K562 (cell line): ENCODE results near the gene TCEAL9. TPM values are rescaled to one million over a fixed set of nuclear protein-coding genes. Genes with fewer than 3 reads are reported as not detected.

Source experiments
- ATAC-seq: fragments of 200-7000 bp; cut with Tn5 transposase; 3 replicates; pipeline ENCODE4 v1.9.1; 2020; ENCODE audit warnings: moderate library complexity
- BruUV-seq: library from RNA; stranded (reverse); fragments of 400-500 nt; replicated peaks from 2 replicates; lab custom pipeline; 2021; lab: Mats Ljungman, UMichigan
- CTCF ChIA-PET: fragments of 300-600 bp; formaldehyde crosslinking; extraction: SDS; loops from one replicate; lab custom pipeline; 2021; ENCODE audit warnings: low intra/inter-chr PET ratio; lab: Yijun Ruan, JAX
- POLR2A ChIA-PET: fragments of 300-600, 350-650 bp; sonication (Branson Sonifier 250); formaldehyde crosslinking; extraction: SDS; loops from one replicate; lab custom pipeline; 2021; ENCODE audit warnings: antibody characterized with exemption, inconsistent platforms; lab: Yijun Ruan, JAX
- DNase-seq, 4 experiments: peaks; one replicate each; pipeline versions ENCODE4 v3.0.0 to v3.0.0-alpha.2; 2011 to 2018; ENCODE audit warnings: low spot score in 3 of 4, mixed read lengths in 3 of 4; ENCODE audit errors: extremely low read depth in 1 of 4
- FAIRE-seq: peaks from 2 replicates; lab custom pipeline; 2011; peaks lifted over from hg19 to GRCh38; lab: Jason Lieb, UNC
- H2AFZ ChIP-seq: 2 replicates; pipeline ENCODE4 v1.6.0; 2011; ENCODE audit warnings: low read depth, low read length, control low read depth, inconsistent platforms
- H3K27ac ChIP-seq: fragments of 200-600 bp; 3 replicates; pipeline ENCODE4 v1.8.0; 2011; ENCODE audit warnings: low read depth, mild to moderate bottlenecking, control low read depth, inconsistent platforms, low read length, moderate library complexity, mixed read lengths; ENCODE audit errors: extremely low read depth
- H3K27me3 ChIP-seq, 2 experiments: fragments of 300-600 bp in 1 of 2; 2 replicates in 1 of 2; 3 replicates in 1 of 2; pipeline versions ENCODE4 v1.6.0 to v1.8.0; 2011; ENCODE audit warnings: inconsistent platforms in 2 of 2, low read length in 2 of 2, mild to moderate bottlenecking in 1 of 2, mixed read lengths in 1 of 2, moderate library complexity in 1 of 2; ENCODE audit not compliant: control insufficient read depth in 2 of 2, insufficient read depth in 2 of 2
- H3K36me3 ChIP-seq: fragments of 300-600 bp; 3 replicates; pipeline ENCODE4 v1.8.0; 2011; ENCODE audit warnings: mild to moderate bottlenecking, low read length, inconsistent platforms; ENCODE audit not compliant: control insufficient read depth, insufficient read depth
- H3K4me1 ChIP-seq, 2 experiments: fragments of 200-600 bp in 1 of 2; replicated peaks in 1 of 2; 2 replicates in 1 of 2; 3 replicates in 1 of 2; pipeline versions ENCODE4 v1.5.1 to v1.8.0; 2011; ENCODE audit warnings: inconsistent platforms in 2 of 2, low read length in 2 of 2, mild to moderate bottlenecking in 1 of 2, mixed read lengths in 1 of 2, moderate library complexity in 1 of 2; ENCODE audit not compliant: control insufficient read depth in 2 of 2, insufficient read depth in 2 of 2
- H3K4me2 ChIP-seq: 2 replicates; pipeline ENCODE4 v1.6.1; 2011; ENCODE audit warnings: low read length, control low read depth, inconsistent platforms, mixed read lengths; ENCODE audit not compliant: insufficient read depth
- H3K4me3 ChIP-seq: fragments of 200-600 bp; sonication (generic), shearing (Covaris generic); 2 replicates; pipeline ENCODE4 v1.5.1; 2016; ENCODE audit warnings: control low read depth, inconsistent platforms
- H3K79me2 ChIP-seq: fragments of 200-600 bp; 3 replicates; pipeline ENCODE4 v1.8.0; 2011; ENCODE audit warnings: low read length, inconsistent platforms; ENCODE audit not compliant: control insufficient read depth, insufficient read depth
- H3K9ac ChIP-seq, 2 experiments: 2 replicates each; pipeline versions ENCODE4 v1.6.0 to v1.6.1; 2011; ENCODE audit warnings: low read depth in 2 of 2, low read length in 2 of 2, control low read depth in 1 of 2, inconsistent platforms in 1 of 2, mild to moderate bottlenecking in 1 of 2, mixed read lengths in 1 of 2; ENCODE audit not compliant: insufficient read depth in 1 of 2
- H3K9me1 ChIP-seq: one replicate; pipeline ENCODE4 v1.6.0; 2011; ENCODE audit warnings: inconsistent platforms, mild to moderate bottlenecking, low read length, moderate library complexity; ENCODE audit not compliant: control insufficient read depth, insufficient read depth
- H3K9me3 ChIP-seq: replicated peaks from 2 replicates; pipeline ENCODE4 v1.5.1; 2011; ENCODE audit warnings: low read depth, low read length, inconsistent platforms; ENCODE audit not compliant: control insufficient read depth, insufficient read depth
- H4K20me1 ChIP-seq: replicated peaks from 2 replicates; pipeline ENCODE4 v1.6.1; 2011; ENCODE audit warnings: low read length, inconsistent platforms, mixed read lengths; ENCODE audit not compliant: control insufficient read depth, insufficient read depth
- BDP1 ChIP-seq: IDR thresholded peaks from 3 replicates; pipeline ENCODE4 v1.6.1; 2011; ENCODE audit not compliant: insufficient read length, insufficient read depth
- CHCHD3 ChIP-seq: fragments of 250-450 bp; sonication (Bioruptor Pico); IDR thresholded peaks from 2 replicates; pipeline ENCODE4 v2.1.2; 2022; ENCODE audit warnings: mild to moderate bottlenecking
- DACH1 ChIP-seq: fragments of 450-650 bp; IDR thresholded peaks from 2 replicates; pipeline ENCODE4 v1.6.1; 2018; ENCODE audit not compliant: partially characterized antibody
- TAF7 ChIP-seq: fragments of 450-650 bp; IDR thresholded peaks from 2 replicates; pipeline ENCODE4 v1.6.1; 2016; ENCODE audit warnings: missing genetic modification characterization, missing compliant biosample characterization
- ZNF134 ChIP-seq: fragments of 250-450 bp; sonication (Bioruptor Pico); conservative IDR thresholded peaks from 2 replicates; pipeline ENCODE4 v1.4.0; 2020
- WGBS: fragments of 100-300 bp; shearing (Covaris generic); methylation state at CpG from one replicate; pipeline ENCODE4 v1.1.6; 2016; ENCODE audit warnings: low coverage, mixed read lengths; ENCODE audit not compliant: insufficient coverage; ENCODE audit errors: missing lambda C conversion rate; 5-methylcytosine and 5-hydroxymethylcytosine counted together
- in situ Hi-C: fragments of 300-500 bp; cut with MboI; formaldehyde crosslinking; loops from 4 replicates; pipeline ENCODE4 v1.15.0; 2018; ENCODE audit warnings: inconsistent platforms, mixed read lengths
- intact Hi-C: fragments of 100-400 bp; cut with micrococcal nuclease; formaldehyde crosslinking; loops from 2 replicates; pipeline ENCODE4 v1.14.2; 2022
- polyA plus RNA-seq, 8 experiments: library from polyadenylated mRNA; depleted of rRNA in 4 of 8; stranded (reverse) in 5 of 8; unstranded in 3 of 8; fragments of >200 nt; fragmentation: Nextera tagmentation in 2 of 8; fragmentation: Illumina TruSeq in 1 of 8; extraction: Ambion mirVana in 2 of 8; extraction: Trizol in 1 of 8; gene quantifications; 2 replicates each; pipeline versions ENCODE4 v1.2.1 to v1.2.3, GENCODE V29; 2011 to 2014; ENCODE audit warnings: inconsistent platforms in 1 of 8, missing spikeins in 1 of 8
- total RNA-seq, 7 experiments: library from RNA; depleted of rRNA in 6 of 7; stranded (reverse); fragments of >200 nt in 6 of 7; fragmentation: Illumina TruSeq in 2 of 7; extraction: Trizol in 2 of 7; gene quantifications; 2 replicates each; pipeline versions ENCODE4 v1.2.1 to v1.2.3, GENCODE V29; 2011 to 2021; ENCODE audit warnings: low replicate concordance in 1 of 7
- TF ChIP-seq, protein P1 (sequence below): fragments of 250-450 bp; sonication (Bioruptor Pico); IDR thresholded peaks from 2 replicates; pipeline ENCODE4 v1.5.0; 2021
- TF ChIP-seq, protein P2 (sequence below), 2 experiments: IDR thresholded peaks; 2 replicates each; pipeline ENCODE4 v1.6.1; 2012; ENCODE audit warnings: improper control_type of control experiment in 2 of 2, low read depth in 2 of 2, low read length in 2 of 2, borderline replicate concordance in 1 of 2

TCEAL9 gene
- total and polyA plus RNA-seq, 9 of the 15 experiments (the other 6 are each of a cell fraction or from before 2014, with no cell fraction given), result 16.2 to 106 (median 69.6) TPM

DNA sequence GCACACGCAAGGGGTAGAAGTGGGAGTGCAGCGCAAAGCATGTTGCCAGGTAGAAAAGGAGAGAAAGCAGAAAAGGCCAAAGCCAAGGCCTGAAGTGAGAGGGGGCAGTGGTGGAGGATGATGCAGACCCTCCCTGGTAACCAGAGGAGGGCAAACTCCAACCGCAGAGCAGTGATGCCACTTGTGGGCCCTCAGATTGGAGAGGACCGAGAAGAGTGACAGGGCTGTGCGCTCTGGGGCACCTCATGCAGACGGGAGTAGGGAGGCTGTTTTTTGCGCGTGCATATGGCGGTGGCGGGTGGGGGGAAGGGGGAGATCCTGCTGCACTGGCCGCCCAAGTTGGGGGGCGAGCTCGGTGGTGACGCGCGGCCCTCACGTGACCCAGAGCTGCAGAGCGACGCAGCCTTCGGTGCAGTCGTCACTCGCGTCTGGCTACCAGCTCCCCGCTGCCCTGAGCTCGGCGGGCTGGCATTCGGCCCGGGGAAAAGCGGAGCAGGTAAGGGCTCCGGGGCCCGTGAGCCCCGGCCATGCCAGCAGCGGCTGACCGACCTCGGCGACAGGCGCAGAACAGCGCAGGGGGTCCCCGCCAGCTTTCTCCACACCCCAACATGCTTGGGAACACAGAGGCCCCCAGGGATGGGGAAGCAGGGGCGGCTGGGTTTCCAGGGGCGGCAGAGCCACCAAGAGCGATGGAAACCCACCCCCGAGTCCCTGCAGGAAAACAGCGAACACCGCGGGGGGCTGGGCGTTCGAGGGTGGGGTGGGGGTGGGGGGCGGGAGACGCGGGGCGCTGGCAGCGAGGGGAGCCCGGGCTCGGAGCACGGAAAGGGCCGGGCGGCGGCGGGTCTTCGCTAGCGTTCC, 20.0 kb downstream of the TCEAL9 start, which contains the start of gene BEX3:
BEX3 (plus strand) TSS at position 421 of the 861 bp plus-strand sequence. CDS start 984 bp downstream, outside the sequence.
- CTCF ChIA-PET, result no interaction called here
- Histone ChIP-seq H4K20me1 (no peaks in the 10 kb centered on the region), H3K4me3 (no peak within 1 kb of the TSS), H3K27ac (no peak within 1 kb of the TSS), H3K4me1 (no peaks in the 10 kb centered on the region)
- no peak for FAIRE-seq
- DNase-seq, result no peak
- TF ChIP-seq, protein P1, sequence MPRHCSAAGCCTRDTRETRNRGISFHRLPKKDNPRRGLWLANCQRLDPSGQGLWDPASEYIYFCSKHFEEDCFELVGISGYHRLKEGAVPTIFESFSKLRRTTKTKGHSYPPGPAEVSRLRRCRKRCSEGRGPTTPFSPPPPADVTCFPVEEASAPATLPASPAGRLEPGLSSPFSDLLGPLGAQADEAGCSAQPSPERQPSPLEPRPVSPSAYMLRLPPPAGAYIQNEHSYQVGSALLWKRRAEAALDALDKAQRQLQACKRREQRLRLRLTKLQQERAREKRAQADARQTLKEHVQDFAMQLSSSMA (CRISPR knock-in tag), result no peak
- no peak for TF ChIP-seq CHCHD3 (CRISPR knock-in tag)
- TF ChIP-seq, all 486 proteins: peak for 0
- H3K9me3 ChIP-seq, result no peaks in the 10 kb centered on the region
- no peak within 1 kb of the TSS for H2AFZ ChIP-seq
- no peak within 1 kb of the TSS for H3K9ac ChIP-seq
- intact Hi-C loops (no loop called here), in situ Hi-C loops (no loop called here)
- 43% methylated on average over 6 of the region's 62 CpGs for WGBS
- H3K36me3 ChIP-seq, result no peaks in the 10 kb centered on the region
- no peaks in the 10 kb centered on the region for H3K27me3 ChIP-seq
- H3K9me1 ChIP-seq, result no peaks in the 10 kb centered on the region
- no peak within 1 kb of the TSS for H3K4me2 ChIP-seq
- H3K79me2 ChIP-seq, result no peaks in the 10 kb centered on the region
- no TSS peak for BruUV-seq
- no peak for ATAC-seq
- POLR2A ChIA-PET, result no interaction called here

DNA sequence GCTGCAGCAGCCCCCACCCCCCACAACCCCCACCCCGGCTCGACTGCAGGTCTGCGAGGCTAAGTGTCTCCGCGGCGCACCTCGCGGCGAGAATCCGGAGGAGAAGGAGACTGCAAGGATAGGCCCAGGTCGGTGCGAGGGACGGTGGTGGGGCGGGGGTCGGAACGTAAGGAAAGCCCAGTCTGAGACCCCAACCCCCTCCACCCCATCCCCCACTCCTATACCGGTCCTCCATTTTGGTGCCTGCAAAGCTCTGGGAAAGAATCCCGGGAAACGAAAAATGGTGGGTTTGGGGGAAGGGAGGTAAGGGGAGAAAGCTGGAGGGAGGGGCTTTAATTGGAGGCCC, 20.6 kb downstream of the TCEAL9 start:
- ATAC-seq (no peak), DNase-seq (no peak), FAIRE-seq (no peak)
- Histone ChIP-seq H3K27ac (no peak overlapping the region), H3K9me1 (no peaks in the 10 kb centered on the region), H3K4me3 (no peak overlapping the region), H2AFZ (no peak overlapping the region), H3K4me2 (no peak overlapping the region), H3K9ac (no peak overlapping the region), H3K36me3 (no peaks in the 10 kb centered on the region), H3K4me1 (no peaks in the 10 kb centered on the region), H4K20me1 (no peaks in the 10 kb centered on the region), H3K27me3 (no peaks in the 10 kb centered on the region), H3K79me2 (no peaks in the 10 kb centered on the region), H3K9me3 (no peaks in the 10 kb centered on the region)
- intact Hi-C loops, result no loop called here
- in situ Hi-C loops, result no loop called here
- ChIA-PET CTCF (no interaction called here), POLR2A (no interaction called here)
- no TSS peak for BruUV-seq
- WGBS, result no CpG with 5 or more reads among the region's 19 CpGs
- no peak for TF ChIP-seq TAF7 (tag)
- no peak for TF ChIP-seq BDP1
- TF ChIP-seq ZNF134 (CRISPR knock-in tag), result no peak
- TF ChIP-seq, protein P2, sequence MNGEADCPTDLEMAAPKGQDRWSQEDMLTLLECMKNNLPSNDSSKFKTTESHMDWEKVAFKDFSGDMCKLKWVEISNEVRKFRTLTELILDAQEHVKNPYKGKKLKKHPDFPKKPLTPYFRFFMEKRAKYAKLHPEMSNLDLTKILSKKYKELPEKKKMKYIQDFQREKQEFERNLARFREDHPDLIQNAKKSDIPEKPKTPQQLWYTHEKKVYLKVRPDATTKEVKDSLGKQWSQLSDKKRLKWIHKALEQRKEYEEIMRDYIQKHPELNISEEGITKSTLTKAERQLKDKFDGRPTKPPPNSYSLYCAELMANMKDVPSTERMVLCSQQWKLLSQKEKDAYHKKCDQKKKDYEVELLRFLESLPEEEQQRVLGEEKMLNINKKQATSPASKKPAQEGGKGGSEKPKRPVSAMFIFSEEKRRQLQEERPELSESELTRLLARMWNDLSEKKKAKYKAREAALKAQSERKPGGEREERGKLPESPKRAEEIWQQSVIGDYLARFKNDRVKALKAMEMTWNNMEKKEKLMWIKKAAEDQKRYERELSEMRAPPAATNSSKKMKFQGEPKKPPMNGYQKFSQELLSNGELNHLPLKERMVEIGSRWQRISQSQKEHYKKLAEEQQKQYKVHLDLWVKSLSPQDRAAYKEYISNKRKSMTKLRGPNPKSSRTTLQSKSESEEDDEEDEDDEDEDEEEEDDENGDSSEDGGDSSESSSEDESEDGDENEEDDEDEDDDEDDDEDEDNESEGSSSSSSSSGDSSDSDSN (IDR thresholded peaks at IDR 0.05; ENCODE audit: borderline replicate concordance in 1 of 2, low read depth in 2 of 2, low read length in 2 of 2), result no peak
- TF ChIP-seq DACH1, result no peak
